MM.1S (cell line): ENCODE data around the gene L3HYPDH.

Source experiments
- EZH2phosphoT487 ChIP-seq: fragments of 300-600 bp; sonication (generic); IDR thresholded peaks from 2 replicates; pipeline ENCODE4 v1.6.1; 2018; ENCODE audit warnings: antibody characterized with exemption, low read length
- TF ChIP-seq, protein P1 (sequence below): fragments of 300-600 bp; sonication (generic); IDR thresholded peaks from 2 replicates; pipeline ENCODE4 v1.5.1; 2016; ENCODE audit warnings: antibody characterized with exemption, low read length, mixed read lengths

DNA sequence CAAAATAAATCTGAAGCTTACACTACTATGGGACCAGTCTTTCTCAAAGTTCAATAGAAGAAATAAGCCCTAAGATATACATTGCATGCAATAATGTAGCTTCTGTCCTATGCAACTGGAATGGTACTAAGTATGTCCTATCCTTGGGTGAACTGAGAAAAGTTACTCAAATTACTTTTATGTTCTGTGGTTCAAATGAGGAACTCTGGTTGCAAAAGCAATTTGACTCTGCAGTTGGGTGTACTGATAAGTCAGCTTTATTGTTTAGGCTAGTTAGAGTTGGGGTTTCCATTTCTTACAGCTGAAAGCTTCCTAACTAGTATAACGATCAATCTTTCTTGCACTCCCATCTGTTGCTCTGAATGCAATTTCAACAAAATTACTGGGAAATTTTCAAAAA is 48.2 kb downstream of the L3HYPDH start:
- TF ChIP-seq, protein P1, sequence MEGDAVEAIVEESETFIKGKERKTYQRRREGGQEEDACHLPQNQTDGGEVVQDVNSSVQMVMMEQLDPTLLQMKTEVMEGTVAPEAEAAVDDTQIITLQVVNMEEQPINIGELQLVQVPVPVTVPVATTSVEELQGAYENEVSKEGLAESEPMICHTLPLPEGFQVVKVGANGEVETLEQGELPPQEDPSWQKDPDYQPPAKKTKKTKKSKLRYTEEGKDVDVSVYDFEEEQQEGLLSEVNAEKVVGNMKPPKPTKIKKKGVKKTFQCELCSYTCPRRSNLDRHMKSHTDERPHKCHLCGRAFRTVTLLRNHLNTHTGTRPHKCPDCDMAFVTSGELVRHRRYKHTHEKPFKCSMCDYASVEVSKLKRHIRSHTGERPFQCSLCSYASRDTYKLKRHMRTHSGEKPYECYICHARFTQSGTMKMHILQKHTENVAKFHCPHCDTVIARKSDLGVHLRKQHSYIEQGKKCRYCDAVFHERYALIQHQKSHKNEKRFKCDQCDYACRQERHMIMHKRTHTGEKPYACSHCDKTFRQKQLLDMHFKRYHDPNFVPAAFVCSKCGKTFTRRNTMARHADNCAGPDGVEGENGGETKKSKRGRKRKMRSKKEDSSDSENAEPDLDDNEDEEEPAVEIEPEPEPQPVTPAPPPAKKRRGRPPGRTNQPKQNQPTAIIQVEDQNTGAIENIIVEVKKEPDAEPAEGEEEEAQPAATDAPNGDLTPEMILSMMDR: no peak
- TF ChIP-seq EZH2phosphoT487: no peak
